ENCODE data around the gene PLCXD3.
"Not testable (repeated sequence)": the region's sequence is repeated elsewhere in the genome, so short reads cannot be mapped to it uniquely, and the experiment has no call there.

PLCXD3 gene

DNA sequence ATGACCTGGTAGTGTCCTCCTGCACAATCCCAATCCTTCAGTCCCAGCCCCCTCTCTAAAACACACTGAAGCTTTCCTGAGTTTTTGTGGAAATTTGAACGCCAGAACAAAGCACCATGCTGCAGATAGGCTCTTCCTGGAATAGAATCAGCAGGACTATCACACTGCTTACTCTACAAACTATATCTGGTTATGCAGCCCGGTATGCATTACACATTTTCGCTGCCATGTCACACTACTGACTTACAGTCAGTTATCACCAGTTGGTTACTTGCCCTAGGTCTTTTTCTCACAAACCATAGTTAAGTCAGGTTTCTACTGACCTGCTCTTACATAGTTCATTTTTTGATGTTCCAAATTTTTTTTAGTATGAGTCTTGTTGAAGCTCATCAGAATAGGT, 24.9 kb downstream of the PLCXD3 start:
- DNase-seq: no peak

DNA sequence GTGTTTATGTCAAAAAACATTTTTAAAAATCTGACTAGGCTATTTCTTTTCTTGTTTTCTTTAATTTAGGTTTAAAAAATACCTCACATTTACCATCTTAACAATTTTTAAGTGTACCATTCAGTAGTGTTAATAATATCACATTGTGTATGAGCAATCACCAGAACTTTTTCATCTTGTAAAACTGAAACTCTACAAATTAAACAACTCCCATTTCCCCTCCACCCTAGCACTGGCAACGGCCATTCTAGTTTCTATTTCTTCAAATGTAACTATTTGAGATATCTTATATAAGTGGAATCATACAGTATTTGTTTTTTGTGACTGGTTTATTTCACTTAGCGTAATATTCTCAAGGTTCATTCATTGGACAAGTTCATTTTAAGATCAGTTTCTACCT, 27.7 kb downstream of the PLCXD3 start:
- DNase-seq: no peak

DNA sequence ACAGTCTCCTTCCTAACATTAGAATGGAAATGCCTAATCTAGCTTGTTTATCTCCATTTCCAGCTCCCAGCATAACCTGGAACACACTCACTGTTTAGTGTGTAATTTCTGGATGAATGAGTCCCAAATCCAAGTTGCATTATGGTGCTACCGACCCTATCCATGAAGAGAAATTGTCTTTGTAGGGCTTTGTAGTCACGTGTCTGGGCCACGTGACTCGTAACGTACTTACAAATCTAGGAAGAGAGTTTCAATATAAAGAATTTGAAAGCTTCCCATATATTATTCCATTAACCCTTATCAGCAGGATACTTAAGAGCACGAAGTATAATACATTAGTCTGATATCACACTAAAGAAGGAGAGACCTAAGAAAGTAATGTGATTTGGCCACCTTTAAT, 28.2 kb downstream of the PLCXD3 start:
- no peak for DNase-seq

DNA sequence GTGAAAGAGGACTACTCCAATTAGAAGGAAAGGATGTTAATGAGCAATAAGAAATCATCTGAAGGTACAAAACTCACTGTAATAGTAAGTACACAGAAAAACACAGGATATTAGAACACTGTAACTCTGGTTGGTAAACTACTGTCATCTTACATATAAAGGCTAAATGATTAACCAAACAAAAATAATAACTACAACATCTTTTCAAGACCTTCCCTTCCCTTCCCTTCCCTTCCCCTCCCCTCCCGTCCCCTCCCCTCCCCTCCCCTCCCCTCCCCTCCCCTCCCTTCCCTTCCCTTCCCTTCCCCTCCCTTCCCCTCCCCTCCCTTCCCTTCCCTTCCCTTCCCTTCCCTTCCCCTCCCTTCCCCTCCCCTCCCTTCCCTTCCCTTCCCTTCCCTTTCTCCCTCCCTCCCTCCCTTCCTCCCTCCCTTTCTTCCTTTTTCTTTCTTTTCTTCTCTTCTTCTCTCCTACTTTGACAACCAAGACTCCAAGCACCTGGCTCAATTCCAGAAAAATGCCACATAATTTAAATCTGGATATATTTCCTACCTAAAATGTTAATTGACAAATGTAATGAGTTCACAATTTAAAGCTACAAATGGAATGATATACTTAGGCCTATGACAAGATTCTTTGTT, 38.7 kb downstream of the PLCXD3 start:
- DNase-seq: not testable (repeated sequence)

DNA sequence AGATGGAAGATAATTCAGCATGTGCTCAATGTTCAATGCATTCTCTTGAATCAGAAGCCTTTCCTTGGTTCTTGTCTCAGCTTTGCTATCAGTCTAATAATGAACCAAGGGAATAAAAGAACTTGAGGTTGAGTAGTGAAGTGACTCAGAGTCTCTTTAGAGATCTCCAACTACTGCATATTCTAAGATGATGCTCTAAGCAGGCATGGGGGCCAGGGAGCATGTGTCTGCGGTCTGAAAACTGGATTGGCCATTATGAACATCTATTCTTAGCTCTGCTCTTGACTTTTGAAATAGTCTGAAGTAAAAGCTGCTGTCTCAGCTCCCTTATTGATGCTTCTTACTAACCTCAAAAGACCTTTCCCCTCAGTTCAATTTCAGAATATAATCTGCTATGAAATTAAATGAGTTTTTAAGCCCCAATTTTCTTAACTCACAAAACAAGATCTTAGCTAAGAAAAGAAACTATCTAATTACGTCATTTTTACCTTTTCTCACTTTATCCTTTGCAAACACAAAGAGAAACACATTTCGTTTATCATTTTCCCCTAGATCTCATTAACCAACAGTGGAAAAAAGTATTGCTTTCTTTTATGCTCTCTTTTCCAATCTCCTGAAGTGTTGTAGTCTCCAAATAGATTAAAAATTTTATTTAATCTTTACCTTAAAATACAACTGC, 44.8 kb downstream of the PLCXD3 start:
- no peak for DNase-seq

DNA sequence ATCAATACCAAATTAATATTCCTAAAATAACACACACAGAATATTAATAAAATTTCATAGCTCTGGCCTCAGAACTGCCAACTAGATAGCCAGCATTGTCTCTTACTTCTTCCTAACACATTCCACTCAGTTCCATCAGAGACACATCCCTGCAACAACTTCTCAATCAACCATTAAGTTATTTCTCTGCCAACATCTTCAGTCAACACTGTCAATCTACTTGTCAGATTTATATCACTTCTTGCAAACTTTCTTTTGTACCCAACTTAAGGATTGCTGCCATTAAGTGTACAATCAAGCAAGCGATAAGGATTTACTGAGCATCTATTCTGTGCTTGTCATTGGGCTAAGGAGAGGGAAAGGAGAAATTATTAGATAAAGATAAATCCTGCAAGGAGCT, 50.8 kb downstream of the PLCXD3 start:
- DNase-seq: no peak

DNA sequence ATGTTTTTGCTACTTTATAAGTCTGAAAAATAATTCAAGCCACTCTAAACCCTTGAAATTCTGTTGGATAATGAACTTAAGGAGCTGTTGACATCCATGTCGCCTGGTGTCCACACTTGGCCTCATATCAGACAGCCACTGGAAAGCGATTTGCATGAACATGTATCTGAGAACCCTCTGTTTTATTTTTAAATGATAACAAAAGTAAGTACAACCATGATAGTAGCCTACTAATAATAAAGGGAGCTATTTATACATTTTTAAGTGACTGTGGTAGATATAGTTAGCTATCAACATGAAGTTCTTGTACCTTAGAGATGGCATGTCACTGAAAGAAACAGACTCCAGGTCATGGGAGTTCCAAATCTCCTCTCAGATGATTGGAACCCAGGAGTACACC, 53.3 kb downstream of the PLCXD3 start:
- DNase-seq: no peak

DNA sequence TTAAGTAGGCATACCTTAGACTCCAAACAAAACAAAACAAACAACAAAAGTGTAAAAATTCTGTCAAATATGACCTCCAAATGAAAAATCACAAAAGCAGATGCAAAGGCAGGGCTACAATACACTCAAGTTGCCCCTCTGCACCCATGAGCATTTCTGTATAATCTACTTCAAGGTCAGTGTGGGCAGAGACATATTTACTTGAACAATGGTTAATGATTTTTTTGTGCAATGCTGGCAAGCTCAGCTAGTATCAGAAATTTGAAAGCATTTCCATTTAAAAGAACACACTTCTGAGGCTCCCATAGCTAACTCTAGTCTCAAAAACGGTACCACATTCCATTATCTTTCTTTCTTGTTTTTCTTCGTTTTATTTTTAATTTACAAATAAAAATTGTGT, 57.9 kb downstream of the PLCXD3 start:
- no peak for DNase-seq

DNA sequence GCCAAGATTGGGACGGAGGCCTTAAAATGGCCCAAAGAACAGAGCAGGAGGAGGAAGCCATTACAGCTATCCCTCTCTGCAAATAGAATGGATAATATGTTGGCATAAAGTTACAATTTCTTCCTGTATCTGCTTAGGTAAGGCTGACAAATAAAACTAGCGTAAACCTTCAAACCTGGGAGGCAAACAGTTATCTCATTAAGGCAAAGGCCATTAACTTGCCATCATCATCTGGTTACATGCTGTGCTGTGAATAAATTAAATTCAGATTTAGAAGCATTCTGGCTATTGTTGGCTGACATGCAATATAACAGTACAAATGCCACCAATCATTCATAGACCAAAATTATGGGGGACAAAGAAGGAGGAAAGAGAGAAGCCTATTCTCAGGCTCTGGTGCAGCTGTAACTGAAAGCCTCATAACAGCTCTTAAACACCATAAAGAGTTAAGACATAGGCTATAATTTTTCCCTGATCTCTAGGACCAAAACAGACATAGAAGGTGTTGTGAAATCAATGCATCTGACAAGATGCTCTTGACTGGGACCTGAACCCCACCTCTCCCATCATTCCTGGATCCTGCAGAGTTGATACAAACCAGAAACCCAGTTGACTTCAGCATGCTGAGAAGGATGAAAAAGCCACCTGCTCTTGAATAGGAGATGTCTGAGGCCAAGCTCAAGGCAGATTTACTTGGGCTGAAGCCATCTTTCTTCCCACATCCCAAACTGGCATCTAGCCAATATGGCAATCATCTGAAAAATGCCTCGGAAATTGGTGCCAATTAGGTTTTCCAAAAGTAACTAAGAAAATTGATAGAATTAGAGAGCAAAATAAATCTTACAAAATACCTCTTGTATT, 62.5 kb downstream of the PLCXD3 start:
- no peak for DNase-seq

DNA sequence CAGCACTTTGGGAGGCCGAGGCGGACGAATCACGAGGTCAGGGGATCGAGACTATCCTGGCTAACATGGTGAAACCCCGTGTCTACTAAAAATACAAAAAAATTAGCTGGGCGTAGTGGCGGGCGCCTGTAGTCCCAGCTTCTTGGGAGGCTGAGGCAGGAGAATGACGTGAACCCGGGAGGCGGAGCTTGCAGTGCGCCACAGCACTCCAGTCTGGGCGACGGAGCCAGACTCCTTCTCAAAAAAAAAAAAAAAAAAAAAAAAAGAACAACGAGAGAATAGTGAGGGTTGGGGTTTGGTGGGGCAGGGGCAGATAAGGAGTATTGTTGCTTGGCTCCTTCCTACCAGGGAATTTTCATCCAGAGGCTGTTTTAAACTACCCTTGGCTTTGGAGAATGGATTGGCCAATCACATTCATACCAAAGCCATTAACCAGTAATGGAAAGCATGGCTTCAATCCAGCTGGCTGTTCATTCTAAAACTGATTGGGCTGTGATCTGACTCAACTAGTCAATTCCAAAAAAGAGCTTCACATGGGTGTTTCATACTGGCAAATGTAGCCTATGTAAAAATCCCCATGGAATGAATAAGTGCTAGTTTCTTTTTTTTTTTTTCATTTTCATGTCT, 64.4 kb downstream of the PLCXD3 start:
- no peak for DNase-seq

DNA sequence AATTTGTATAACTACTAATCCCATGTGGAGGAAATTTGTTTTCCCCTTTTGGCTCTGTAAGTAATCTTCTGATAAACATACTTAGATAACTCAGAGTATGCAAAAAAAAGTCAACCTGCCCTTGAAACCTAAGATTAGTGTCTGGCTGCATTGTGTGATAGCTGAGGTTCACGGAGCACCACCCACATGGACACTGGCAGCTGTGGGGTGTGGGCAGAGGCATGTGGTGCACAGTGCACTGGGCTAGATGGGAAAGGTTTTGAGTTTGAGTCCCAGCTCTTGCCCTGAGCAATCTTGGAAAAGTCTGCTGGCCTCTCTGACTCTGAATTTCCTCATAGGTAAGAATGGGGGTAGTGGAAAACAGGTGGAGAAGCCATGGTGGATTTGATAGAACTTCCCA, 75.1 kb downstream of the PLCXD3 start:
- DNase-seq: no peak

DNA sequence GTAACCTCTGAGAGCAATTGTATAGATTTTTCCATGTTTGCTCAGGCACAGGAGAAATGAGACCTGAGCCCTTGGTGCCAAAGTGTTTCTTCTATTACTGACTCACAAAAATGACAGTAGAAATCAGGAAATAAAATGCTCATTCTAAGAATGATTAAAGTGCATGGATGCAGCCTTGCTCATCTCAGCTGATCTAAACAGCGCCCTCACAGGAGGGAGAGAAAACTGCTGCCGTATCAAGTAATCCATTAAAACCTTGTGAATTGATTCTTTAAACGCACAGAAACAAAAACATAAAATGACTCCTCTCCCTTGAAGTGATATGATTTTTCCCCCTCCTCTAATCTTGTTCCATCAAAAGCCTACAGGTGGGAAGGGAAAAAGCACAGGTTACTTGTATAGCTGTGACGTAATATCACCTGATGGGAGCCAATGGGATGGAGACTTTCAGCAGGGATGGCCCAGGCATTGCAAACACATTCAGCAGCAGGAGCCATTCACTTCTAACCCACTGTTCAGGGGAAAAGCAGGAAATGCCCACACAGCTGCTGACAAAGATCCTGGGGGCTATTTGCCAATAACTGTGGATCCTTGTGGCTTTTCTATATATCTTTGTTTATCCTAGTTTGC, 76.7 kb downstream of the PLCXD3 start:
- DNase-seq: no peak

DNA sequence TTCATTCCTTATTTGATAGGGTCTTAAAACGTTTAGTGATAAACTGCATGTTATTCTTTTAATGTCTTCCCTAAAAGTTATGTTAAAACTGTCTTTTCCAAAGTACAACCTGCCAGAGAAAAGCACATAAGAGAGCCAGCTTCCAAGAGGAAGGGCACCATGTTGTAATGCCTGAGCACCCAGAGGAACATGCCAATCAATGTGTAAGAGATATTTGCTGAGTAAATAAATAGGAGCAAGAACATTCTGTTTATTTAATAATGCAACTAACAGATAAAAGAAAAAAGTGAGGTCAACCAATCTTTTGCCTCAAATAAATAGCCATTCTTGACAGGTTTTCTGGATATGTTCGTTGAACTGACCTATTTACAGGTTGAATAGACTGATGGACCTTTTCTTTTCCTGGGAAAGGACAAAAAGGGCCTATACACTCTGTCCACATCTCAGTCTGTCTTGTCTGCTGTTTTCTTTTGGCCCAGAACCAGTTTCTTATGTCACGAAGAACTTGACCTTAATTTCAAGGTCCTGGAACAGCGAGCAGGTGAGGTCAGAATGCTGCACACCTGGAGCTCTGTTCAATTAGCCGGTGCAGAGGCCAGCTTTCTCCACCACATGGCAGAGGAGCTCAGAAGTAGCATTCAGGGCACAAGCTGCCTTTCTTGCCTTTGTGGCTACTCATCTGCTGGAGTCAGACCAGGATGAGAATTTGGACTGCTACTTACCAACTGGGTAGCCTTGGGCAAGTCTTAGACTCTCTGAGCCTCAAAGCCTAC, 77.7 kb downstream of the PLCXD3 start:
- no peak for DNase-seq

DNA sequence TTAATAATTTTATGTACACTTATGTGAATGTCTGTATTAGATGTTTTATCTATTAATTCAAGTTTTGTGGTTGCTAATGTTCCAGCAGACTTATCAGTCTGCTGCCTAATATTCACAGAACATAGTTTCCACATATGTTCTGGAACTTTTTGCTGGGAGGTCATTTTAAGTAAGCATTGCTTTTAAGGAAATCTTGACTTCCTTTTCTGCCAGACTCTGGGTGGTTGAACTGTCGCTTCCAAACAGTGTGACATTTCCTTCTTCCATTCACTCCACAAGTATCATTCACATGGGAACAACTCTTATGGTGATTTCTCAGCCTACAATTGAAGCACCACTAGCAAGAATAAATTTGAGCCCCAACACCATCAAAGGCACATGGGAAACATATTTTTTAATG, 82.9 kb downstream of the PLCXD3 start:
- no peak for DNase-seq

DNA sequence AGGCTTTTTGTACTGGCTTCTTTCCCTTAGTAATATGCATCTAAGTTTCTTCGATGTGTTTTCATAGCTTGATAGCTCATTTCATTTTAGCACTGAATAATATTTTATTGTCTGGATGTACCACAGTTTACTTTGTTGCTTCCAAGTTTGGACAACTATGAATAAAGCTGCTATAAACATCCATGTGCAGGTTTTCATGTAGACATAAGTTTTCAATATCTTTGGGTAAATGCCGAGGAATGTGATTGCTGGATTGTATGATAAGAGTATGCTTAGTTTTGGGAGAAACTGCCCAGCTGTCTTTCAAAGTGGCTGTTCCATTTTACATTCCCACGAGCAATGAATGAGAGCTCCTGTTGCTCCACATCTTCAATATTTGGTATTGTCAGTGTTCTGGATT, 84.7 kb downstream of the PLCXD3 start:
- DNase-seq: no peak

DNA sequence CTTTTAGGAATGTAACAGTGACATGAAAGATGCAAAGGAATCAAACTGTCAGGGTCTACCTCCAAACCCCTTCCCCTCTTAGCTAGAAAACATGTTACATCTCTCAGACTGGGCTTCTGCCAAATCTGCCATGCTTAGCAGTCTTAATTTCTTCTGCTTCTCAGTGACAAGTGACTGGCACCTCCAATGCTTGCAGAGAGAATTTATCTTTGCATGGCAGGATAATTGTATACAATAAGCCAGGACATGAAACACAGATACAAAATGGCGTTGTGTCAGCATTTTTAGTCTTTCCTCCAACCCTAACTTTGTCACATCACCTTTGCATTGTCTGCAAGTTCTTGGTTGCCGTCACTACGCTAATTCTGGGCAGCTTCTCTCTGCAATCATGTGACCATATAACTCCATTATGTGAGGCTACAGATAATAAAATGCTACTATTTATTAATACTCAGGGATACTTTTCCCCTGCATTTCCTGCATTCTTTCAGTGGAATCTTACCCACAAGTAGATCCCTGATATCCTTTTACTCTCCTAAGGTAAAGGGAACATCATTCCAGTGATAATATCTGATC, 89.8 kb downstream of the PLCXD3 start:
- DNase-seq: no peak

DNA sequence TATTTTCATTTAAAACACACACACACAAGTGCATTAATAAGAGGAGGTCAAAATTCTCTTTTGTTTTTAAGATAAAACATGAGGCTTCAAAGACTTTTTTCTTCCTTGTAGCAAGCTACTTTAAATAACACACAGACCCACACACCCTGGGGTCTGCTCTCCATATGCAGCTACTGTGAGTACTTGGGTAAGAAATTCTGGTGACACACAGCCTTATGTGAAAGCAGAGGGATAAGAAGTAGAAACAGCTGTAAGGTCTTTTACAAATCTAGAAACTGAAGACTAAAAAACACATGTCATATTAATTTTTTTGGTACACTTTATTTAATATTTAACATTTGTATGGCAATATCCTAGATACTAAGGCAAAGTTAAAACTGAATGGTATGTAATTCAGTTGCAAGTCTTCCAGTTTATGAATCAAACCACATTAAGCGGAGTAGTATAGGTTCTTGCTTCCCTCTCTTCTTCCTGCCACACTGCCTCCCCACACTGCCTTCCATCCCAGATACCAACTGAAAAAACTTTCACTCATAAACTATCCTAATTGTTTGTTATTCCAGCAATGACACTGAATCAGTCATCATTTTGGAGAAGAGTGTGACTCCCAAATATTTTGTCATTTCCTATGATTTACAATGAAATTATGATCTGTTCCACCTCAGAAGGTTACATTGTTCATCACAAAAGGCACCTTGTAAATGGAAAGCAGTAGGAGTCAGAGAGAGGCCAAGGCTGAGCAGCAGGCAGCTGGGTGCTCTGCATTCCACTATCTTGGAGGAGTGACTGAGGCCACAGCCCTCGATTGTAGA, 92.0 kb downstream of the PLCXD3 start:
- no peak for DNase-seq

DNA sequence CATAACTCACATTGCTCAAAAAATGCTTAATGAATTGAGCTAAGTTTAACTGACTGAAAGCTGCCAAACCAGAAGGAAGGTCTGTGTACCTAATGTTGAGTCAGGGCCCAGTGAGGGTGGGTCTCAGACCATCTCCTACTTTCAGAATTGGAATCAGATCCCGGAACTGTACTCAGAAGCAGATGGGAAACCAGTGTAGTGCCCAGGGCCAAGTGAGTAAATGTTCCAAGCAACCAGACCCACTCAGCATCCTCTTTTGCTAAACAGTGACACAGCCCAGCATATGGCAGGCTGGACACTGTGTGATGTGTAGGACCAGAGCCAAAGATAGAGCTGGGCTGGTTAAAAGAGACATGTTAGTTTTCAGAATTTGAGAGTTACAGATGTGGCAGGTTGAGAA, 94.1 kb downstream of the PLCXD3 start:
- DNase-seq: no peak

DNA sequence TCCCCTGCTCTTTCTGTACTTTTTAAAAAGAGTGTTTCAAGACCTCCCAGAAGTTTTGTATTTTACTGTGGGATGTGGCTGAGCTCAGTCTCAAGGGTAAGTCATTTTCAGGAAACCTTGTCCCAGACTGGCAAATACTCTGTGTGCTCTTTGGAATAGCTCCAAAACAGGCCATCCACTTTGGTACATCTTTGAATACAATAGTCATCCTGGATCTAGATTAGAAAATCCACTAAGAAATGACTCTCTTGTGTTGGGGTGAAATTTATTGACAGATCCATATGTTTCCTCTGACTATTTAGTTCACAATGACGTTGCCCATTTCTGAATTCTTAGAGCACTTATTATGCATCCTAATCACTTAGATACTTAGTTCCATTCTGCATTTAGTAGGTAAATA, 95.2 kb downstream of the PLCXD3 start:
- no peak for DNase-seq

DNA sequence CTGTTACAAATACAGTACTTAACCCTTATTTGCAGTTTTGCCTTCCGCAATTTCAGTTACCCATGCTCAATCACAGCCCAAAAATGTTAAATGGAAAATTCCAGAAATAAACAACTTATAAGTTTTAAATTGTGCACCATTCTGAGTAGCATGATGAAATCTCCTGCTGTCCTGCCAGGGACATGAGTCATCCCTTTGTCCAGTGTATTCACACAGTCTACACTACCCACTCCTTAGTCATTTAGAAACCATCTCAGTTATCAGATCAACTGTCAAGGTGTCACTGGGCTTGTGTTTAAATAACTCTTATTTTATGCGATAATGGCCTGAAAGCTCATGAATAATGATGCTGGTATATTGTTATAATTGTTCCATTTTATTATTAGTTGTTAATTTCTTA, 95.8 kb downstream of the PLCXD3 start:
- DNase-seq: no peak

DNA sequence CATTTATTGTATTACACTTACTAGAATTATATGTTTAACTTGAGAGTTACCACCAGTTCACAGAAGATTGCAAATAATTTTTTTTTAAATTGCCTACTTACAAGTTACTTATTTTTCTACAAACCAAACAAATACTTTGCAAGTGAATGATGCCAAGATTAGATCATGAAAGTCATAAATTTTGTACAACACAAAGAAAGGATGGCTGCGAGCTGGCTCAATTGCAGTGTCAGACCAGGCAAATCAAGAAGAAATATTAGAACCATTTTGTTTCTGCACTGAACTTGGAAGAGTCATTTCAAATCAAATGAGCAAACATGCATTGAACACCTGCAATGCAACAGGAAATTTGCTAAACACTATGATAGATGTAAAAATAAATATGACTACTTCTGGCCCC, 97.3 kb downstream of the PLCXD3 start:
- no peak for DNase-seq

Data from NCI-H187 treated with DMSO at 0.1 percent for 48 hours (cell line).